ENCODE measurements around the gene TSPAN32.

DNA sequence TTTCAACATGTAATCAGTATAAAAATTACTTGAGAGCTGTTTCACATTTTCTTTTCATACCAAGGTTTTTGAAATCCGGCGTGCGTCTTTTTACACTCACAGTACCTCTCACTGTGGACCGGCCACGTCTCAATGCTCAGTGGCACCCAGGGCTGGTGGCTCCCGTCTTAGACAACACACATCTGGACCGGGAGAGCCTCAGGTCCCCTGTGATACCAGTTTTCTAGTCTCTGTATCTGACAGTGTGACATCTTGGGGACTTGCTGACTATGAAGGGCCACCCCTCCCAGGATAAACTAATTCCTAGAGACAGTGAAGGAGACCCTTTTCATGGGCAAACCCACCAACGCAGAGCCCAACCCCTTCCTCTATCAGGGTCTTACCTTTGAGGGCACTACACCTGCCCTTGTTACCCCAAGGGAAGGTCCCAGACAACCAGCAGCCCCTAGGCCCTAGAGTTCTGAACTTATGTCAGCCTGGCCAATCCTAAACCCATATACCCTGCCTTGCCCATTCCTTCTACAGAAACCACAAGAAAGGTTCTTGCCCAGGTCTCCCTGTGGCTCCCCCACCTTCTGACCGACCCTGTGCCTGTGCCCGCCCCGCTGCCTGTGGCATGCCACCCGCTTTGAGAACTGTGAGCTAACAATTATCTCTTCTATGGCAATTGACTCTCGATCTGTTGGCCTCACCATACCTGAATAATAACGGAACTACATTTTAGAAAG, 25.4 kb upstream of the TSPAN32 start:
- TF ChIP-seq BACH2 (CRISPR knock-in tag; IDR thresholded peaks at IDR 0.05; ENCODE audit: borderline replicate concordance) (no peak), ARNTL (CRISPR knock-in tag; IDR thresholded peaks at IDR 0.05; ENCODE audit: borderline replicate concordance, low read depth) (no peak), ZFP30 (CRISPR knock-in tag; IDR thresholded peaks at IDR 0.05) (no peak), ZNF565 (CRISPR knock-in tag; conservative IDR thresholded peaks at IDR 0.05; ENCODE audit: low read depth) (no peak), ZNF70 (CRISPR knock-in tag; IDR thresholded peaks at IDR 0.05) (no peak), RARB (CRISPR knock-in tag; IDR thresholded peaks at IDR 0.05) (no peak), ZC3H10 (CRISPR knock-in tag; IDR thresholded peaks at IDR 0.05) (no peak), ZNF8 (CRISPR knock-in tag; IDR thresholded peaks at IDR 0.05) (no peak)
- TF ChIP-seq, protein P1, sequence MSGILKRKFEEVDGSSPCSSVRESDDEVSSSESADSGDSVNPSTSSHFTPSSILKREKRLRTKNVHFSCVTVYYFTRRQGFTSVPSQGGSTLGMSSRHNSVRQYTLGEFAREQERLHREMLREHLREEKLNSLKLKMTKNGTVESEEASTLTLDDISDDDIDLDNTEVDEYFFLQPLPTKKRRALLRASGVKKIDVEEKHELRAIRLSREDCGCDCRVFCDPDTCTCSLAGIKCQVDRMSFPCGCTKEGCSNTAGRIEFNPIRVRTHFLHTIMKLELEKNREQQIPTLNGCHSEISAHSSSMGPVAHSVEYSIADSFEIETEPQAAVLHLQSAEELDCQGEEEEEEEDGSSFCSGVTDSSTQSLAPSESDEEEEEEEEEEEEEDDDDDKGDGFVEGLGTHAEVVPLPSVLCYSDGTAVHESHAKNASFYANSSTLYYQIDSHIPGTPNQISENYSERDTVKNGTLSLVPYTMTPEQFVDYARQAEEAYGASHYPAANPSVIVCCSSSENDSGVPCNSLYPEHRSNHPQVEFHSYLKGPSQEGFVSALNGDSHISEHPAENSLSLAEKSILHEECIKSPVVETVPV (CRISPR knock-in tag; IDR thresholded peaks at IDR 0.05): no peak
- TF ChIP-seq, protein P2, sequence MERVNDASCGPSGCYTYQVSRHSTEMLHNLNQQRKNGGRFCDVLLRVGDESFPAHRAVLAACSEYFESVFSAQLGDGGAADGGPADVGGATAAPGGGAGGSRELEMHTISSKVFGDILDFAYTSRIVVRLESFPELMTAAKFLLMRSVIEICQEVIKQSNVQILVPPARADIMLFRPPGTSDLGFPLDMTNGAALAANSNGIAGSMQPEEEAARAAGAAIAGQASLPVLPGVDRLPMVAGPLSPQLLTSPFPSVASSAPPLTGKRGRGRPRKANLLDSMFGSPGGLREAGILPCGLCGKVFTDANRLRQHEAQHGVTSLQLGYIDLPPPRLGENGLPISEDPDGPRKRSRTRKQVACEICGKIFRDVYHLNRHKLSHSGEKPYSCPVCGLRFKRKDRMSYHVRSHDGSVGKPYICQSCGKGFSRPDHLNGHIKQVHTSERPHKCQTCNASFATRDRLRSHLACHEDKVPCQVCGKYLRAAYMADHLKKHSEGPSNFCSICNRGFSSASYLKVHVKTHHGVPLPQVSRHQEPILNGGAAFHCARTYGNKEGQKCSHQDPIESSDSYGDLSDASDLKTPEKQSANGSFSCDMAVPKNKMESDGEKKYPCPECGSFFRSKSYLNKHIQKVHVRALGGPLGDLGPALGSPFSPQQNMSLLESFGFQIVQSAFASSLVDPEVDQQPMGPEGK (CRISPR knock-in tag; IDR thresholded peaks at IDR 0.05; ENCODE audit: borderline replicate concordance): no peak
- TF ChIP-seq, protein P3, sequence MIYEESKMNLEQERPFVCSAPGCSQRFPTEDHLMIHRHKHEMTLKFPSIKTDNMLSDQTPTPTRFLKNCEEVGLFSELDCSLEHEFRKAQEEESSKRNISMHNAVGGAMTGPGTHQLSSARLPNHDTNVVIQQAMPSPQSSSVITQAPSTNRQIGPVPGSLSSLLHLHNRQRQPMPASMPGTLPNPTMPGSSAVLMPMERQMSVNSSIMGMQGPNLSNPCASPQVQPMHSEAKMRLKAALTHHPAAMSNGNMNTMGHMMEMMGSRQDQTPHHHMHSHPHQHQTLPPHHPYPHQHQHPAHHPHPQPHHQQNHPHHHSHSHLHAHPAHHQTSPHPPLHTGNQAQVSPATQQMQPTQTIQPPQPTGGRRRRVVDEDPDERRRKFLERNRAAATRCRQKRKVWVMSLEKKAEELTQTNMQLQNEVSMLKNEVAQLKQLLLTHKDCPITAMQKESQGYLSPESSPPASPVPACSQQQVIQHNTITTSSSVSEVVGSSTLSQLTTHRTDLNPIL (CRISPR knock-in tag; IDR thresholded peaks at IDR 0.05; ENCODE audit: low read depth): no peak

All from SK-N-SH treated with all-trans-retinoic acid at 6 μM for 48 hours (cell line).